ENCODE data around the gene NAA60. TPM values are rescaled to one million over a fixed set of nuclear protein-coding genes. Genes with fewer than 3 reads are reported as not detected.

NAA60 gene
- total RNA-seq, 1 experiment from 2014 or later = 57.5 TPM

DNA sequence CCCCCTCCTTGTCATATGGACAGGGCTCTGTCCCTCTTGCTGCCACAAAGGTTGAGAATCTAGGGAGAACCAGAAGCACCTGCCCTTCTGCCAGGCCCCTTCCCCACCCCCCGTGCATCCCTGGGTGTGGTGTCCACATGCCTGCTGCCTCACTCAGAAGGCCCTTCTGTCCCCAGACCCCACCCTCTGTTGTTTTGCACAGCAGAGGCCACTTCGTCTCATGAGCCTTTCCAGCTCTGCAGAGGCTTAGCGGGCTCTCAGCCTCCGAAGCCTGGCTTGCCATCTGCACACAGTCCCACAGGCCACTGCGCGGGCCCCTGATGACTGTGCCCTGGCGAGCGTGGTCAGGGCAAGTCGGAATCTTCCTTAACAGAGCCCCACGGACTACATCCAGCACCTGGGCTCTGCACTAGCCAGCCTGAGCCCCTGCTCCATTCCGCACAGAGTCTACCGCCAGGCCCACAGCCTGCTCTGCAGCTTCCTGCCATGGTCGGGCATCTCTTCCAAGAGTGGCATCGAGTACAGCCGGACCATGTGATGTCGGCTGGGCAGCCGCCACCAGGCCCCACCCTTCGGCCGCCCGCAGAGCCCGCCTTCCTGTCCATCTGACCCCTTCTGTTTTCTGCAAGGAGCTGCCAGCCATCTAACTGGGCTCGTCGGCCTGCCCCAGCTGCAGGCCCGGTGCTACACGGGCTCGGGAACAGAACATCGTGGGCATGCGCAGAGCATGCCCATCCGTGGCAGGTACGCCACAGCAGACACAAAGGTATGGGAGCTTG lies 41.0 kb downstream of the NAA60 start:
- H3K4me3 ChIP-seq = no peak overlapping the region
- no peak for DNase-seq
- H4K20me1 ChIP-seq (ENCODE audit: insufficient read depth) = peaks cover 4% of the 10 kb centered on the region
- peaks cover 19% of the 10 kb centered on the region; the same call in 1 of the 2 replicates for H3F3A ChIP-seq (ENCODE audit: insufficient read depth, low read depth)
- H3K36me3 ChIP-seq (ENCODE audit: low read depth) = peaks cover 9% of the 10 kb centered on the region; the same call in 1 of the 2 replicates
- no peaks in the 10 kb centered on the region for H3K27me3 ChIP-seq (ENCODE audit: insufficient read depth, low read depth)
- intact Hi-C loops (cut with micrococcal nuclease; ENCODE audit: unreplicated experiment) = no loop called here
- no peak overlapping the region for H3K4me2 ChIP-seq
- H3K79me2 ChIP-seq (ENCODE audit: low read depth) = no peaks in the 10 kb centered on the region
- BruUV-seq (replicated peaks) = no TSS peak
- CTCF ChIA-PET = no interaction called here
- no peak for TF ChIP-seq EZH2 (IDR thresholded peaks at IDR 0.05; ENCODE audit: low read depth)
- TF ChIP-seq, protein P1, sequence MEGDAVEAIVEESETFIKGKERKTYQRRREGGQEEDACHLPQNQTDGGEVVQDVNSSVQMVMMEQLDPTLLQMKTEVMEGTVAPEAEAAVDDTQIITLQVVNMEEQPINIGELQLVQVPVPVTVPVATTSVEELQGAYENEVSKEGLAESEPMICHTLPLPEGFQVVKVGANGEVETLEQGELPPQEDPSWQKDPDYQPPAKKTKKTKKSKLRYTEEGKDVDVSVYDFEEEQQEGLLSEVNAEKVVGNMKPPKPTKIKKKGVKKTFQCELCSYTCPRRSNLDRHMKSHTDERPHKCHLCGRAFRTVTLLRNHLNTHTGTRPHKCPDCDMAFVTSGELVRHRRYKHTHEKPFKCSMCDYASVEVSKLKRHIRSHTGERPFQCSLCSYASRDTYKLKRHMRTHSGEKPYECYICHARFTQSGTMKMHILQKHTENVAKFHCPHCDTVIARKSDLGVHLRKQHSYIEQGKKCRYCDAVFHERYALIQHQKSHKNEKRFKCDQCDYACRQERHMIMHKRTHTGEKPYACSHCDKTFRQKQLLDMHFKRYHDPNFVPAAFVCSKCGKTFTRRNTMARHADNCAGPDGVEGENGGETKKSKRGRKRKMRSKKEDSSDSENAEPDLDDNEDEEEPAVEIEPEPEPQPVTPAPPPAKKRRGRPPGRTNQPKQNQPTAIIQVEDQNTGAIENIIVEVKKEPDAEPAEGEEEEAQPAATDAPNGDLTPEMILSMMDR (conservative IDR thresholded peaks at IDR 0.05) = no peak
- POLR2A ChIA-PET (ENCODE audit: unreplicated experiment) = interaction anchor here (0.5 kb wide), 1 partner anchor 17 kb away, joined by 3 read pairs; no protein-coding TSS in a partner anchor
- H3K4me1 ChIP-seq (replicated peaks; ENCODE audit: insufficient read depth) = peaks cover 13% of the 10 kb centered on the region
- no peak overlapping the region for H3K27ac ChIP-seq
- no peaks in the 10 kb centered on the region for H3K9me3 ChIP-seq (ENCODE audit: insufficient read depth, low read depth)
- H3K9me2 ChIP-seq (ENCODE audit: insufficient read depth) = no peaks in the 10 kb centered on the region
- no peak overlapping the region for H2AFZ ChIP-seq

DNA sequence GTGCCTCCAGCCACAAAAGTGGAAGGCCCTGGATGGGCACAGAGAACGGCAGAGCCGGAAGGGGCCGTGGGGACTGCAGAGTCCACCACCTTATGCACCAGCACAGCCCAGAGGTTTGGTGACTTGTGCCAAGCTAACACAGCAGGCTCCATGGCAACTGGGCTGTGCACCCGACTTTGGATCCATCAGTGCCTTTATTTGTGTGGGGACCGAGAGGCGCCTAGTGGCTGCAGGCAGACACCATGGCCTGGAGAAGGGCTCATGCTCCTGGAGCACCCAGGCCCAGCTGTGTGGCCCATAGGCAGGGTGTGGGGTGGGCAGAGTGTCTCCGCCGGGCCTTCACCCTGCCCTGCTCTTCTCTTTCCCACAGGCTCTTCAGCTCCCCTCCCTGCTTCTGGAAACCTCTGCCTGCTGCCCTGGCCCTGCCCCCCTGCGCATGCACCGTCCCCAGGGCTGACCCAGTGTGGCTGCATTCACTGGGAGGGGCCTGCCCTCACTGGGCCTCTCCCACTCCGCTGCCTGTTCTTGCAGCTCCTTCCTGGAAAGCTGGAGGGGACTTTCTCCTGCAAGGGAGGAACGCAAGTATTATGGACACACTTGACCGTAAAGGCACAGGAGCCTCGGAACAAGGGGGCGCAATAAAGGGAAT lies 41.7 kb downstream of the NAA60 start:
- peaks cover 13% of the 10 kb centered on the region for H3K4me1 ChIP-seq (replicated peaks; ENCODE audit: insufficient read depth)
- no peak overlapping the region for H3K27ac ChIP-seq
- TF ChIP-seq EZH2 (IDR thresholded peaks at IDR 0.05; ENCODE audit: low read depth) = no peak
- TF ChIP-seq, protein P1 (conservative IDR thresholded peaks at IDR 0.05) = no peak
- BruUV-seq (replicated peaks) = no TSS peak
- intact Hi-C loops (cut with micrococcal nuclease; ENCODE audit: unreplicated experiment) = no loop called here
- ChIA-PET CTCF (no interaction called here), POLR2A (ENCODE audit: unreplicated experiment) (no interaction called here)
- no peak overlapping the region for H3K4me3 ChIP-seq
- H3K27me3 ChIP-seq (ENCODE audit: insufficient read depth, low read depth) = no peaks in the 10 kb centered on the region
- H3K36me3 ChIP-seq (ENCODE audit: low read depth) = peaks cover 9% of the 10 kb centered on the region; the same call in 1 of the 2 replicates
- H4K20me1 ChIP-seq (ENCODE audit: insufficient read depth) = no peaks in the 10 kb centered on the region; the same call in 1 of the 2 replicates
- no peak overlapping the region for H3K4me2 ChIP-seq
- no peaks in the 10 kb centered on the region for H3K79me2 ChIP-seq (ENCODE audit: low read depth)
- no peak for DNase-seq
- H3F3A ChIP-seq (ENCODE audit: insufficient read depth, low read depth) = peaks cover 19% of the 10 kb centered on the region; the same call in 1 of the 2 replicates
- H2AFZ ChIP-seq = no peak overlapping the region
- H3K9me2 ChIP-seq (ENCODE audit: insufficient read depth) = no peaks in the 10 kb centered on the region
- no peaks in the 10 kb centered on the region for H3K9me3 ChIP-seq (ENCODE audit: insufficient read depth, low read depth)

DNA sequence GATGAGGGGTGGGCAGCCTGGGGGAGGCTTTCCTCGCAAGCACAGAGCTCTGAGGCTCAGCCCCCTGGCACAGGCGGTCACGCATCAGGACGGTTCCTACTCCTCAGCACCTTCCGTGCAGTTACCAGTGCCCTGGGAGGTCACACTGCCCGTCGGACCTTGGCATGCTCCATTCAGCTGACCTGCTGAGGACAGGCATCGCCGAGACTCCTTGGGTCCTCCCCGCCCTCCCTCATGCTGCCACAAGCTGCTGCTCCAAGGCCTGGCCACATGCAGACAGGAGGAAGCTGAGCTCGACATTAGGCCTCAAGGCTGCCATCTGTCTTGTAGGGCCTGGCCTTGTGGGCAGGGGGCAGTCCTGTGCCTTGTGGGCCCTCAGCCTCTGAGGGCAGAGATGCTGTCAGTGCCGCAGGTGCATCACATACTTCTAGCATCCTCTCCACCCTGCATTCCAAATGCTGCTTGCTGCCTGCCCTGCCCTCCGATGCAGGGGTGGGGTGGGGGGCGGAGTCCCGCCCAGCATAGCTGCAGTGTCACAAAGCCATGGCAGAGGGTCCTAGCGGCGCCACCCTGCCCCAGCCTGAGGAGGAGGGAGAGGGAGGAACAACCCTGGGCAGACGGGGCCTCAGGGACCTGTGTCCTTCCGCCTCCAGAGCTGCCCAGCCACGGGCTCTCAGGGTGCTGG lies 42.5 kb downstream of the NAA60 start:
- Histone ChIP-seq H3K27me3 (ENCODE audit: insufficient read depth, low read depth) (no peaks in the 10 kb centered on the region), H3K4me2 (no peak overlapping the region), H3K4me1 (replicated peaks; ENCODE audit: insufficient read depth) (peaks cover 13% of the 10 kb centered on the region), H2AFZ (no peak overlapping the region), H3F3A (ENCODE audit: insufficient read depth, low read depth) (peaks cover 17% of the 10 kb centered on the region; the same call in 1 of the 2 replicates), H4K20me1 (ENCODE audit: insufficient read depth) (no peaks in the 10 kb centered on the region; the same call in 1 of the 2 replicates), H3K4me3 (no peak overlapping the region), H3K9me2 (ENCODE audit: insufficient read depth) (no peaks in the 10 kb centered on the region), H3K9me3 (ENCODE audit: insufficient read depth, low read depth) (no peaks in the 10 kb centered on the region), H3K79me2 (ENCODE audit: low read depth) (no peaks in the 10 kb centered on the region), H3K27ac (no peak overlapping the region), H3K36me3 (ENCODE audit: low read depth) (peaks cover 9% of the 10 kb centered on the region; the same call in 1 of the 2 replicates)
- no TSS peak for BruUV-seq (replicated peaks)
- TF ChIP-seq, protein P1 (conservative IDR thresholded peaks at IDR 0.05) = no peak
- no peak for TF ChIP-seq EZH2 (IDR thresholded peaks at IDR 0.05; ENCODE audit: low read depth)
- no peak for DNase-seq
- ChIA-PET CTCF (interaction anchor here (0.6 kb wide), 1 partner anchor 158 kb away, joined by 3 read pairs; no protein-coding TSS in a partner anchor), POLR2A (ENCODE audit: unreplicated experiment) (interaction anchor here (0.5 kb wide), 1 partner anchor 397 kb away, joined by 4 read pairs; no protein-coding TSS in a partner anchor)
- intact Hi-C loops (cut with micrococcal nuclease; ENCODE audit: unreplicated experiment) = no loop called here

All from PC-9 (cell line).